ENCODE data around the gene SHROOM2. TPM values are rescaled to one million over a fixed set of nuclear protein-coding genes. Genes with fewer than 3 reads are reported as not detected.

The SHROOM2 gene
- total and polyA plus RNA-seq, 2 donors (not counting 1 experiment from before 2014, with no cell fraction given) = under 0.01 to 6.3 TPM

- Histone ChIP-seq H3K4me2 (ENCODE audit: extremely low read depth, insufficient read depth, low read length) (no peak overlapping the region), H3K79me2 (ENCODE audit: control insufficient read depth, insufficient read depth, low read length) (no peaks in the 10 kb centered on the region), H2AFZ (ENCODE audit: low read length) (no peak overlapping the region), H3K9ac (ENCODE audit: insufficient read depth, low read length) (no peak overlapping the region), H3K9me3 (ENCODE audit: control insufficient read depth, insufficient read depth, low read depth, low read length) (no peaks in the 10 kb centered on the region), H3K4me3 (replicated peaks in 1 of 4; ENCODE audit: control extremely low read depth in 1 of 4, insufficient read depth in 1 of 4, low read depth in 3 of 4, low read length in 4 of 4) (no peak overlapping the region), H4K20me1 (ENCODE audit: control insufficient read depth, extremely low read depth, insufficient read depth, low read length) (no peaks in the 10 kb centered on the region), H3K36me3 (ENCODE audit: control insufficient read depth, insufficient read depth, low read length) (no peaks in the 10 kb centered on the region), H3K4me1 (ENCODE audit: control insufficient read depth, extremely low read depth, insufficient read depth, low read length) (no peaks in the 10 kb centered on the region), H3K27me3 (ENCODE audit: control insufficient read depth, insufficient read depth, low read length) (no peaks in the 10 kb centered on the region), H3K27ac (ENCODE audit: insufficient read depth, low read length) (no peak overlapping the region)
- no peak for DNase-seq (ENCODE audit: low read depth in 2 of 2)
- TF ChIP-seq CTCF (conservative IDR thresholded peaks at IDR 0.05 in 1 of 2, IDR thresholded peaks at IDR 0.05 in 1 of 2; ENCODE audit: low read depth in 1 of 2, low read length in 2 of 2) (no peak), EZH2 (IDR thresholded peaks at IDR 0.05; ENCODE audit: low read length, missing control alignments) (no peak)
Observed at GRCh38 chrX:9926002-9926401, 139.8 kb downstream of the SHROOM2 start.

GRCh38 chrX:9927698-9928482 is 141.7 kb downstream of the SHROOM2 start:
- H3K27ac ChIP-seq (ENCODE audit: insufficient read depth, low read length) = no peak overlapping the region
- DNase-seq (ENCODE audit: low read depth in 2 of 2) = no peak

GRCh38 chrX:9935436-9935835 is 149.2 kb downstream of the SHROOM2 start:
- no peaks in the 10 kb centered on the region for H3K27me3 ChIP-seq (ENCODE audit: control insufficient read depth, insufficient read depth, low read length)
- H3K9ac ChIP-seq (ENCODE audit: insufficient read depth, low read length) = no peak overlapping the region
- no peaks in the 10 kb centered on the region for H3K36me3 ChIP-seq (ENCODE audit: control insufficient read depth, insufficient read depth, low read length)
- no peak overlapping the region for H2AFZ ChIP-seq (ENCODE audit: low read length)
- H4K20me1 ChIP-seq (ENCODE audit: control insufficient read depth, extremely low read depth, insufficient read depth, low read length) = no peaks in the 10 kb centered on the region
- no peaks in the 10 kb centered on the region for H3K79me2 ChIP-seq (ENCODE audit: control insufficient read depth, insufficient read depth, low read length)
- H3K4me2 ChIP-seq (ENCODE audit: extremely low read depth, insufficient read depth, low read length) = no peak overlapping the region
- no peaks in the 10 kb centered on the region for H3K4me1 ChIP-seq (ENCODE audit: control insufficient read depth, extremely low read depth, insufficient read depth, low read length)
- peak in 1 of 2 donors; percentile 9 for DNase-seq (ENCODE audit: low read depth in 2 of 2)
- TF ChIP-seq CTCF (conservative IDR thresholded peaks at IDR 0.05 in 1 of 2, IDR thresholded peaks at IDR 0.05 in 1 of 2; ENCODE audit: low read depth in 1 of 2, low read length in 2 of 2) (no peak), EZH2 (IDR thresholded peaks at IDR 0.05; ENCODE audit: low read length, missing control alignments) (no peak)
- H3K27ac ChIP-seq (ENCODE audit: insufficient read depth, low read length) = no peak overlapping the region
- H3K9me3 ChIP-seq (ENCODE audit: control insufficient read depth, insufficient read depth, low read depth, low read length) = no peaks in the 10 kb centered on the region
- H3K4me3 ChIP-seq (replicated peaks in 1 of 4; ENCODE audit: control extremely low read depth in 1 of 4, insufficient read depth in 1 of 4, low read depth in 3 of 4, low read length in 4 of 4) = no peak overlapping the region

More at GRCh38 chrX:9927698-9928482, 141.7 kb downstream of the SHROOM2 start:
- TF ChIP-seq CTCF (conservative IDR thresholded peaks at IDR 0.05 in 1 of 2, IDR thresholded peaks at IDR 0.05 in 1 of 2; ENCODE audit: low read depth in 1 of 2, low read length in 2 of 2) (no peak), EZH2 (IDR thresholded peaks at IDR 0.05; ENCODE audit: low read length, missing control alignments) (no peak)
- Histone ChIP-seq H3K4me1 (ENCODE audit: control insufficient read depth, extremely low read depth, insufficient read depth, low read length) (no peaks in the 10 kb centered on the region), H3K4me2 (ENCODE audit: extremely low read depth, insufficient read depth, low read length) (no peak overlapping the region), H3K79me2 (ENCODE audit: control insufficient read depth, insufficient read depth, low read length) (no peaks in the 10 kb centered on the region), H4K20me1 (ENCODE audit: control insufficient read depth, extremely low read depth, insufficient read depth, low read length) (no peaks in the 10 kb centered on the region), H3K4me3 (replicated peaks in 1 of 4; ENCODE audit: control extremely low read depth in 1 of 4, insufficient read depth in 1 of 4, low read depth in 3 of 4, low read length in 4 of 4) (no peak overlapping the region), H3K9me3 (ENCODE audit: control insufficient read depth, insufficient read depth, low read depth, low read length) (no peaks in the 10 kb centered on the region), H3K36me3 (ENCODE audit: control insufficient read depth, insufficient read depth, low read length) (no peaks in the 10 kb centered on the region), H3K27me3 (ENCODE audit: control insufficient read depth, insufficient read depth, low read length) (no peaks in the 10 kb centered on the region), H3K9ac (ENCODE audit: insufficient read depth, low read length) (no peak overlapping the region), H2AFZ (ENCODE audit: low read length) (no peak overlapping the region)
